Heart left ventricle (tissue), 16 donors: ENCODE measurements around the gene RPS24. TPM values are rescaled to one million over a fixed set of nuclear protein-coding genes. Genes with fewer than 3 reads are reported as not detected.

Source experiments
- ATAC-seq, 4 donors: fragments of 200-7000 bp; cut with Tn5 transposase; one replicate each; pipeline ENCODE4 v1.9.1; 2020 to 2022; ENCODE audit warnings: moderate library complexity in 4 of 4, mild to moderate bottlenecking in 3 of 4, moderate number of reproducible peaks in 1 of 4
- DNase-seq, 5 donors: peaks; one replicate each; pipeline ENCODE4 v3.0.0-alpha.2; 2020
- H3K27ac ChIP-seq, 12 donors: fragments of 200-600 bp; sonication (generic) in 4 of 12; one replicate each; pipeline versions ENCODE4 v1.5.0 to v1.8.0; 2016 to 2022; ENCODE audit warnings: mild to moderate bottlenecking in 2 of 12
- H3K27me3 ChIP-seq, 9 donors: fragments of 200-600 bp; sonication (generic) in 2 of 9; one replicate each; pipeline versions ENCODE4 v1.5.1 to v1.8.0; 2016 to 2022; ENCODE audit warnings: mild to moderate bottlenecking in 3 of 9
- H3K36me3 ChIP-seq, 9 donors: fragments of 200-600 bp; sonication (generic) in 2 of 9; one replicate each; pipeline versions ENCODE4 v1.5.0 to v1.8.0; 2018 to 2022; ENCODE audit warnings: mild to moderate bottlenecking in 2 of 9
- H3K4me1 ChIP-seq, 12 donors: fragments of 200-600 bp; sonication (generic) in 4 of 12; one replicate each; pipeline versions ENCODE4 v1.5.0 to v1.8.0; 2016 to 2022; ENCODE audit warnings: mild to moderate bottlenecking in 3 of 12
- H3K4me3 ChIP-seq, 12 donors: fragments of 200-600 bp; sonication (generic) in 4 of 12; one replicate each; pipeline versions ENCODE4 v1.5.0 to v1.8.0; 2017 to 2022; ENCODE audit warnings: mild to moderate bottlenecking in 9 of 12, moderate library complexity in 4 of 12
- H3K9me3 ChIP-seq, 12 donors: fragments of 200-600 bp; sonication (generic) in 4 of 12; one replicate each; pipeline versions ENCODE4 v1.5.0 to v1.8.0; 2016 to 2022; ENCODE audit warnings: mild to moderate bottlenecking in 1 of 12
- CTCF ChIP-seq, 12 donors: fragments of 200-600 bp; sonication (generic) in 4 of 12; IDR thresholded peaks; one replicate each; pipeline versions ENCODE4 v1.5.0 to v1.8.0; 2018 to 2022; ENCODE audit warnings: antibody characterized with exemption in 12 of 12, mild to moderate bottlenecking in 5 of 12
- POLR2A ChIP-seq, 2 donors: fragments of 450-650 bp; IDR thresholded peaks; one replicate each; pipeline ENCODE4 v1.6.1; 2017; ENCODE audit warnings: antibody characterized with exemption in 2 of 2, mild to moderate bottlenecking in 2 of 2, moderate library complexity in 2 of 2
- WGBS, 4 donors: extraction: QIAGEN DNeasy Blood & Tissue Kit in 2 of 4; methylation state at CpG; one replicate each; pipeline versions ENCODE4 v1.1.5 to v1.1.7; 2013 to 2018; 5-methylcytosine and 5-hydroxymethylcytosine counted together
- intact Hi-C, 10 donors: fragments of 100-400 bp; cut with DNase I; formaldehyde crosslinking; loops; one replicate each; pipeline versions ENCODE4 v1.11.1 to v1.14.2; 2022
- polyA plus RNA-seq, 2 donors: library from polyadenylated mRNA; stranded (reverse); fragments of 200-250 nt; gene quantifications; one replicate each; pipeline ENCODE4 v1.2.3, GENCODE V29; 2013
- total RNA-seq, 9 donors: library from RNA; depleted of rRNA in 2 of 9; stranded (reverse); fragments of >200 nt in 2 of 9; fragmentation: NEBNext Ultra II Directional in 3 of 9; extraction: Animal tissue kit (Norgen Biotek cat#: 25700) in 3 of 9; gene quantifications; one replicate each; pipeline versions ENCODE4 v1.1.0 to v1.2.4, GENCODE V29; 2016 to 2023
- donor health status: ischemic (EF 13 %, LVEDD 7.1; RV severe dilation, severe dysfunction).
- donor health status: healthy with polysubstance abuse.
- donor health status: DM: no; HTN: yes; CAD: no.
- donor health status: DM: no; HTN: no; CAD: no.
- donor health status: ischemic (EF 25% LVEDD 6.9; RV normal size, moderate dysfunction).
- donor health status: ischemic (EF 25% LVEDD 5.7; RV mildly dilated, moderate dysfunction).
- donor health status: healthy.
- donor health status: DM: yes; HTN: yes; CAD: no.
- donor health status: ischemic (EF 35%, LVEDD 5.7; RV mildly dilated, moderate dysfunction).
- donor health status: nonischemic (EF 11% LVEDD 7.7; RV severe dilation, severe dysfunction).
- donor health status: DM: yes; HTN: yes; CAD: no.
- donor health status: PGD.
- donor health status: ischemic (EF 29% LVEDD 5.4; RV normal size, mild dysfunction).
- donor health status: nonischemic (EF 23%, LVEDD 6.1; RV moderate dilation, normal function).

Gene RPS24
- total and polyA plus RNA-seq, 11 donors = 683 to 3,748 (median 919) TPM

- DNase-seq = no peak
- ATAC-seq = no peak
- TF ChIP-seq CTCF (IDR thresholded peaks at IDR 0.05) = no peak
- 77 to 83% (median 80%) methylated on average over 10 of the region's 10 CpGs for WGBS, 4 donors
- no peaks in the 10 kb centered on the region for H3K9me3 ChIP-seq
- H3K4me1 ChIP-seq = peaks cover 0 to 29% (median 8%) of the 10 kb centered on the region in 12 donors
- no peaks in the 10 kb centered on the region for H3K27me3 ChIP-seq
- peaks cover 0 to 15% (median 12%) of the 10 kb centered on the region in 9 donors for H3K36me3 ChIP-seq
- H3K4me3 ChIP-seq = no peak overlapping the region
- no peak overlapping the region for H3K27ac ChIP-seq
- intact Hi-C loops = loop anchor here (1.0 to 10.0 kb wide), 16 partner anchors 248 to 1156 kb away; partner anchors contain the start of gene ZMIZ1 (in 2 of the 10)
Observed at GRCh38 chr10:78046711-78047269, 13.1 kb downstream of the RPS24 start.

GRCh38 chr10:78047314-78047891, 13.7 kb downstream of the RPS24 start:
- ATAC-seq (peak; percentile 55 to 81 (median 78)), DNase-seq (peak; percentile 84 to 93 (median 86))
- Histone ChIP-seq H3K4me1 (peaks cover 0 to 23% (median 8%) of the 10 kb centered on the region in 12 donors), H3K36me3 (peaks cover 0 to 9% (median 6%) of the 10 kb centered on the region in 9 donors), H3K9me3 (no peaks in the 10 kb centered on the region), H3K4me3 (no peak overlapping the region), H3K27ac (no peak overlapping the region), H3K27me3 (no peaks in the 10 kb centered on the region)
- WGBS, 4 donors = 24 to 30% (median 30%) methylated on average over 11 to 13 of the region's 13 CpGs
- TF ChIP-seq POLR2A (IDR thresholded peaks at IDR 0.05) (no peak), CTCF (IDR thresholded peaks at IDR 0.05) (peak; percentile 85 to 95 (median 88))
- intact Hi-C loops = loop anchor here (1.0 to 10.0 kb wide), 16 partner anchors 247 to 1155 kb away; partner anchors contain the start of gene ZMIZ1 (in 2 of the 10)

GRCh38 chr10:78049851-78050250, 16.2 kb downstream of the RPS24 start:
- no peak for DNase-seq
- no peak overlapping the region for H3K4me3 ChIP-seq
- no peaks in the 10 kb centered on the region for H3K36me3 ChIP-seq
- H3K9me3 ChIP-seq = no peaks in the 10 kb centered on the region
- intact Hi-C loops = loop anchor here in 9 of 10 donors (2.0 to 10.0 kb wide), 13 partner anchors 245 to 1152 kb away; partner anchors contain the start of gene ZMIZ1 (in 2 of the 9)
- H3K4me1 ChIP-seq = peaks cover 0 to 17% (median 4%) of the 10 kb centered on the region in 12 donors
- TF ChIP-seq POLR2A (IDR thresholded peaks at IDR 0.05) (no peak), CTCF (IDR thresholded peaks at IDR 0.05) (no peak)
- H3K27me3 ChIP-seq = no peaks in the 10 kb centered on the region
- H3K27ac ChIP-seq = no peak overlapping the region
- 79 to 92% (median 86%) methylated on average over 1 of the region's 1 CpG for WGBS, 4 donors
- no peak for ATAC-seq

- 55 to 70% (median 58%) methylated on average over 4 to 7 of the region's 7 CpGs for WGBS, 4 donors
- H3K27me3 ChIP-seq = no peaks in the 10 kb centered on the region
- peak in 2 of 4 donors; percentile 63 to 67 for ATAC-seq
Observed at GRCh38 chr10:78053211-78053868, 19.7 kb downstream of the RPS24 start.

More at GRCh38 chr10:78053211-78053868, 19.7 kb downstream of the RPS24 start:
- DNase-seq = no peak
- peaks cover 0 to 11% (median 0%) of the 10 kb centered on the region in 12 donors for H3K4me1 ChIP-seq
- intact Hi-C loops = no loop called here
- no peak overlapping the region for H3K4me3 ChIP-seq
- H3K27ac ChIP-seq = no peak overlapping the region
- TF ChIP-seq CTCF (IDR thresholded peaks at IDR 0.05) (no peak), POLR2A (IDR thresholded peaks at IDR 0.05) (no peak)
- no peaks in the 10 kb centered on the region for H3K36me3 ChIP-seq
- no peaks in the 10 kb centered on the region for H3K9me3 ChIP-seq
